Stimulated activated CD4-positive, alpha-beta T cell treated with anti-CD3 and anti-CD28 coated beads, Interleukin-12 subunit alpha, Interleukin-12 subunit beta, amount 100 ng/mL, for 48 hours (primary cell): Measurements from ENCODE around the gene RNF214.
"Not testable (repeated sequence)": the region's sequence is repeated elsewhere in the genome, so short reads cannot be mapped to it uniquely, and the experiment has no call there.

Experiments
- DNase-seq, 3 donors: peaks; one replicate each; pipeline ENCODE4 v3.0.0-alpha.2; 2020; ENCODE audit warnings: low read depth in 2 of 3, low spot score in 1 of 3

Gene RNF214

GRCh38 chr11:117313091-117313490 lies 80.6 kb downstream of the RNF214 start:
- DNase-seq = no peak

GRCh38 chr11:117313828-117314768 lies 81.6 kb downstream of the RNF214 start:
- no peak for DNase-seq

GRCh38 chr11:117314840-117315239 lies 82.4 kb downstream of the RNF214 start:
- DNase-seq = no peak

GRCh38 chr11:117315285-117316196 lies 83.1 kb downstream of the RNF214 start:
- DNase-seq = no peak

GRCh38 chr11:117316197-117316961 lies 83.9 kb downstream of the RNF214 start, which contains the start of gene BACE1:
BACE1 (minus strand) TSS chr11:117316256; CDS start chr11:117315795, 461 bp downstream.
- no peak for DNase-seq

GRCh38 chr11:117318738-117319137 lies 86.3 kb downstream of the RNF214 start:
- no peak for DNase-seq

GRCh38 chr11:117319214-117319840 lies 86.9 kb downstream of the RNF214 start:
- no peak for DNase-seq

- not testable (repeated sequence) for DNase-seq
Observed at GRCh38 chr11:117327255-117327566, 94.7 kb downstream of the RNF214 start.

- peak; percentile 87 to 93 (median 90) for DNase-seq
Observed at GRCh38 chr11:117327567-117328374, 95.3 kb downstream of the RNF214 start, which contains the start of gene CEP164. CEP164 (plus strand) TSS chr11:117327854; CDS start chr11:117338587, 10,733 bp downstream.

- no peak for DNase-seq
Observed at GRCh38 chr11:117328375-117329010, 96.0 kb downstream of the RNF214 start.

GRCh38 chr11:117332843-117333242 lies 100.4 kb downstream of the RNF214 start:
- no peak for DNase-seq

GRCh38 chr11:117333917-117334316 lies 101.4 kb downstream of the RNF214 start:
- DNase-seq = no peak

- DNase-seq = no peak
Observed at GRCh38 chr11:117334896-117335295, 102.4 kb downstream of the RNF214 start.

GRCh38 chr11:117335399-117335798 lies 102.9 kb downstream of the RNF214 start:
- DNase-seq = no peak
